Kidney (tissue), 14 donors: ENCODE results near the gene CCNG1. TPM values are rescaled to one million over a fixed set of nuclear protein-coding genes. Genes with fewer than 3 reads are reported as not detected.

Experiments
- DNase-seq, 5 donors: peaks; one replicate each; pipeline ENCODE4 v3.0.0-alpha.2; 2013 to 2020
- FAIRE-seq: peaks from 2 replicates; lab custom pipeline; 2012; peaks lifted over from hg19 to GRCh38; lab: Jason Lieb, UNC
- H3K27ac ChIP-seq, 2 donors: one replicate each; pipeline ENCODE4 v1.7.0; 2013; ENCODE audit warnings: low read depth in 2 of 2, low read length in 2 of 2, inconsistent platforms in 1 of 2
- H3K27me3 ChIP-seq: one replicate; pipeline ENCODE4 v1.7.1; 2013; ENCODE audit warnings: low read length, inconsistent platforms; ENCODE audit not compliant: control insufficient read depth, insufficient read depth
- H3K36me3 ChIP-seq, 3 donors: one replicate each; pipeline versions ENCODE4 v1.7.0 to v1.7.1; 2013; ENCODE audit warnings: low read length in 3 of 3, control low read depth in 1 of 3, inconsistent platforms in 1 of 3; ENCODE audit not compliant: insufficient read depth in 3 of 3, control insufficient read depth in 2 of 3
- H3K4me1 ChIP-seq, 3 donors: one replicate each; pipeline versions ENCODE4 v1.7.0 to v1.7.1; 2013; ENCODE audit warnings: low read length in 3 of 3, inconsistent platforms in 1 of 3, low read depth in 1 of 3; ENCODE audit not compliant: control insufficient read depth in 2 of 3, insufficient read depth in 2 of 3
- H3K4me3 ChIP-seq, 3 donors: one replicate each; pipeline versions ENCODE4 v1.7.0 to v1.8.1; 2013; ENCODE audit warnings: low read length in 3 of 3, control low read depth in 1 of 3, inconsistent platforms in 1 of 3
- H3K9ac ChIP-seq, 3 donors: one replicate each; pipeline versions ENCODE4 v1.7.0 to v1.7.1; 2013; ENCODE audit warnings: low read length in 3 of 3, control low read depth in 1 of 3, inconsistent platforms in 1 of 3
- H3K9me3 ChIP-seq, 3 donors: one replicate each; pipeline versions ENCODE4 v1.7.0 to v1.7.1; 2013; ENCODE audit warnings: low read length in 3 of 3, control low read depth in 1 of 3, inconsistent platforms in 1 of 3; ENCODE audit not compliant: control insufficient read depth in 2 of 3, insufficient read depth in 1 of 3
- intact Hi-C: fragments of 100-400 bp; cut with DNase I; formaldehyde crosslinking; loops from one replicate; pipeline ENCODE4 v1.11.1; 2022
- polyA plus RNA-seq: library from polyadenylated mRNA; stranded (reverse); fragments of 350-450 nt; fragmentation: Illumina TruSeq; extraction: RNeasy Lipid Tissue Mini Kit (QIAGEN cat#74804); gene quantifications from one replicate; pipeline ENCODE4 v1.2.3, GENCODE V29; 2014; ENCODE audit warnings: low read depth, low replicate concordance; ENCODE audit not compliant: insufficient read depth
- total RNA-seq: library from RNA; stranded (reverse); fragmentation: NEBNext Ultra II Directional; extraction: Animal tissue kit (Norgen Biotek cat#: 25700); gene quantifications from one replicate; pipeline ENCODE4 v1.2.1, GENCODE V29; 2021
- TF ChIP-seq, protein P1 (sequence below): IDR thresholded peaks from 3 replicates; pipeline ENCODE4 v1.5.1; 2012; ENCODE audit warnings: mild to moderate bottlenecking, moderate library complexity, borderline replicate concordance; ENCODE audit not compliant: insufficient read depth; ENCODE audit errors: extremely low read depth
- donor health status: control.
- donor health status: control.
- donor health status: control.
- donor health status: control.
- donor health status: control.
- donor health status: DM: yes; HTN: yes; CAD: no.
- donor health status: Normal renal cell carcinoma (clear cell type).

The CCNG1 gene
- total and polyA plus RNA-seq, 2 donors from 2014 or later, result 127 to 132 TPM

DNA sequence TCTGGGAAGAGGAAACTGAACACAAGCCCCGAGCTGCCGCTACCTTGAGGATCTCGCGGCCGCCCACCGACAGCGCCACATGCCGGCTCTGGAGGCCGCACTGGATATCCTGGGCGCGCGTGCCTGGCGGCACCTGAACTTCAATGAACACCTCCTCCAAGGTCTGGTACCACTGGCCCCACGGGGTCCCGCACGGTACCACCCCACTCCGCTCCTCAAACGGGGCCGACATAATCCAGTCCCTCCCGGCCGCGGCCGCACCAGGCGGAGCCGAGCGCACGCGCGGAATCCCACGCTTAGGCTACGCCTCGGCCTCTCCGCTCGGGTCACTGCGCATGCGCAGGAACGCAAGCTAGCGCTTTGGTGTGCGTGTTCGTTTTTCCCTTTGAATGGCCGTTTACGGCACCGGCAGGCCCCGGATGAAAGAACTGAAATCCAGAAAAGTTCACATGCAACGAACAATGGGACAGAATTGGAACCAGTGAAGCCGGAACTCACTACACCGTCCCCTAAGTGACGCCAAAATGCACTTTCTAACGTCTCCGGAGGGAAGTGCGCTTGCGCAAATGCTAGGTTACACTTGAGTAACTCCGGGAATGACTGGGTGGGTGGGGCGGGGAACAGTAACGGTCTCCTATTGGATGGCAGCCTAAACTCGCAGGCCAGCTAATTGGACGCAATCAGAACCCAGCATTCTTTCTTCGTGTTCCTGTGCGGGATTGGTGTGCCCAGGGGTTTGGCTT lies 22.6 kb downstream of the CCNG1 start, which contains the start of gene NUDCD2:
Gene NUDCD2 (minus strand): TSS at position 284 of the 743 bp plus-strand sequence. CDS start 52 bp downstream, at position 232.
- TF ChIP-seq, protein P1, sequence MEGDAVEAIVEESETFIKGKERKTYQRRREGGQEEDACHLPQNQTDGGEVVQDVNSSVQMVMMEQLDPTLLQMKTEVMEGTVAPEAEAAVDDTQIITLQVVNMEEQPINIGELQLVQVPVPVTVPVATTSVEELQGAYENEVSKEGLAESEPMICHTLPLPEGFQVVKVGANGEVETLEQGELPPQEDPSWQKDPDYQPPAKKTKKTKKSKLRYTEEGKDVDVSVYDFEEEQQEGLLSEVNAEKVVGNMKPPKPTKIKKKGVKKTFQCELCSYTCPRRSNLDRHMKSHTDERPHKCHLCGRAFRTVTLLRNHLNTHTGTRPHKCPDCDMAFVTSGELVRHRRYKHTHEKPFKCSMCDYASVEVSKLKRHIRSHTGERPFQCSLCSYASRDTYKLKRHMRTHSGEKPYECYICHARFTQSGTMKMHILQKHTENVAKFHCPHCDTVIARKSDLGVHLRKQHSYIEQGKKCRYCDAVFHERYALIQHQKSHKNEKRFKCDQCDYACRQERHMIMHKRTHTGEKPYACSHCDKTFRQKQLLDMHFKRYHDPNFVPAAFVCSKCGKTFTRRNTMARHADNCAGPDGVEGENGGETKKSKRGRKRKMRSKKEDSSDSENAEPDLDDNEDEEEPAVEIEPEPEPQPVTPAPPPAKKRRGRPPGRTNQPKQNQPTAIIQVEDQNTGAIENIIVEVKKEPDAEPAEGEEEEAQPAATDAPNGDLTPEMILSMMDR, result no peak
- peaks cover 0 to 5% (median 4%) of the 10 kb centered on the region in 3 donors for H3K4me1 ChIP-seq
- H3K36me3 ChIP-seq, result peaks cover 0 to 3% (median 2%) of the 10 kb centered on the region in 3 donors
- peak within 1 kb of the TSS; percentile 41 to 100 (median 83) for H3K9ac ChIP-seq
- peak within 1 kb of the TSS; percentile 98 to 100 for H3K27ac ChIP-seq
- intact Hi-C loops, result no loop called here
- H3K9me3 ChIP-seq, result no peaks in the 10 kb centered on the region
- DNase-seq (peak; percentile 98 to 99 (median 99)), FAIRE-seq (no peak)
- H3K27me3 ChIP-seq, result no peaks in the 10 kb centered on the region
- H3K4me3 ChIP-seq, result peak within 1 kb of the TSS; percentile 96 to 100 (median 100)

DNA sequence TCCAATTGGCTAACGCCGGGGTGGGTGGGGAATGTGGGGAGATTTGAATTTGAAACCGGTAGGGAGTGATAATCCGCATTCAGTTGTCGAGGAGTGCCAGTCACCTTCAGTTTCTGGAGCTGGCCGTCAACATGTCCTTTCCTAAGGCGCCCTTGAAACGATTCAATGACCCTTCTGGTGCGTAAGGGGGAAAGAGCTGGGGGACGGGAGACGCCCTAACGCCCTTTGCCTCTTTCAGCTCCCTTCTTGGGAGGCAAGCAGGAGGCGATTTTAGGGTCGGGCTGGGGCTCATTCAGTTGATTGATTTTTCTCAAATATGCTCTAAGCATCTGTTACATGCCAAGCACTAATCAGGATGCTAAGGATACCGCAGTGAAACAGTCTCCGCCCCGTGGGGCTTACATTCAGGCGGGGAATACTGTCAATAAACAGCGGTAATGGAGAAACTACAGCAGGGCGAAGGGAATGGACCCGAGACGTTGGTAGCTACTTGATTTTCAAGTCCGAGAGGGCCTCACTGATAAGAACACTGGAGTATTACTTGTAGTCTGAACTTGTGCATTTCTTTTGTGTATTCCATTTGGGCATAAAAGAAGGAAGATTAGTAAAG lies 23.3 kb downstream of the CCNG1 start, which contains the start of gene HMMR:
Gene HMMR (plus strand): TSS at position 71 of the 610 bp plus-strand sequence. CDS start 61 bp downstream, at position 132.
- Histone ChIP-seq H3K9me3 (no peaks in the 10 kb centered on the region), H3K27ac (peak within 1 kb of the TSS; percentile 98 to 100), H3K9ac (peak within 1 kb of the TSS; percentile 41 to 100 (median 83)), H3K27me3 (no peaks in the 10 kb centered on the region), H3K4me3 (peak within 1 kb of the TSS; percentile 96 to 100 (median 100)), H3K36me3 (no peaks in the 10 kb centered on the region), H3K4me1 (peaks cover 0 to 5% (median 4%) of the 10 kb centered on the region in 3 donors)
- TF ChIP-seq, protein P1, result no peak
- FAIRE-seq (no peak), DNase-seq (peak in 2 of 5 donors; percentile 58 to 71)
- intact Hi-C loops, result no loop called here

DNA sequence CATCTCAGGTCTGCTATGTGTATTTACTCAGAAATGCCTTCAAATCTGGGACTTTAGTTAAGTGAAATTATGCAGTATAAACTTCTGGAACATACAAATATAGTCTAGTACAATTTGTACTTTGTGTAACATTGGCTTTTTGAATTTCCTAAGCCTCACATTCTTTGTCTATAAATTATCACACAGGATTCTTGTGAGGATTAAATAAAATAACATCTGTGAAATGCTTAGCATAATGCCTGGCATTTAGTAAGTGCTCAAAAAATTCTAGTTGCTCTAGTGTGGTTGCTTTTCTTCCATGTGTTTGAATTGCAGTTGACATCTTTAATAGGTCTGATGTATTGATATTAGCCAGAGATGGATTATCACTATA lies 25.7 kb downstream of the CCNG1 start:
- Histone ChIP-seq H3K4me1 (peaks cover 0 to 5% (median 4%) of the 10 kb centered on the region in 3 donors), H3K27me3 (no peaks in the 10 kb centered on the region), H3K9ac (no peak overlapping the region), H3K27ac (no peak overlapping the region), H3K9me3 (no peaks in the 10 kb centered on the region), H3K36me3 (no peaks in the 10 kb centered on the region), H3K4me3 (no peak overlapping the region)
- DNase-seq (no peak), FAIRE-seq (no peak)
- TF ChIP-seq, protein P1, result no peak
- intact Hi-C loops, result no loop called here
